HG03575 (cell line): ENCODE results near the gene NF2.
"Not testable (repeated sequence)": the region's sequence is repeated elsewhere in the genome, so short reads cannot be mapped to it uniquely, and the experiment has no call there.

Experiments
- ATAC-seq: cut with Tn5 transposase; IDR thresholded peaks from one replicate; pipeline ENCODE4 v1.9.1; 2021; ENCODE audit not compliant: unreplicated experiment, insufficient number of reproducible peaks, low FRiP score; ENCODE audit errors: extremely low read depth

The NF2 gene

DNA sequence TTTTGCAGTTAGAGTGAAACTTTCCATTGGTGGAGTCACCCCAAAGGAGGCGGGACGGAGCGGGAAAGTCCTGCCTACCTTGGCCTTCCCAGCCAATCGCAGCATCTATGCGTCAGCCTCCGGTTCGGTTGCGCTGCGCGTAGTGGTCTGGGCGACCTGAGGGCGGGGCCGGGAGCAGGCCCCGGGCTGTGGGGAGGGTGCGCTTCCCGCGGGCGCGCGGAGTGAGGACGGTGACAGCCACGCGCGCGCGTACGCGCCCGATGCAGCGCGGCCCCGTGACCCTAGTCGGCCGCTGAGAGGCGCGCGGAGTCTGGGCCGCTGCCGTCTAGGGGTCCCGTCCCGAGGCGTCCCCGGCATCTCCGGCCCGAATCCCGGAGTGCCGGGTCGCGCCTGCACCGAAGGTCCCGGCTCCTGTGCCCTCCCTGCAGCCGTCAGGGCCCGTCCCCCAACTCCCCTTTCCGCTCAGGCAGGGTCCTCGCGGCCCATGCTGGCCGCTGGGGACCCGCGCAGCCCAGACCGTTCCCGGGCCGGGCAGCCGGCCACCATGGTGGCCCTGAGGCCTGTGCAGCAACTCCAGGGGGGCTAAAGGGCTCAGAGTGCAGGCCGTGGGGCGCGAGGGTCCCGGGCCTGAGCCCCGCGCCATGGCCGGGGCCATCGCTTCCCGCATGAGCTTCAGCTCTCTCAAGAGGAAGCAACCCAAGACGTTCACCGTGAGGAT, at the start of gene NF2:
Gene NF2 (plus strand): TSS at position 276 of the 718 bp plus-strand sequence. CDS start 366 bp downstream, at position 642.
- ATAC-seq, result peak; percentile 89

GRCh38 chr22:29555065-29555644, 48.3 kb upstream of the NF2 start:
- ATAC-seq, result no peak

DNA sequence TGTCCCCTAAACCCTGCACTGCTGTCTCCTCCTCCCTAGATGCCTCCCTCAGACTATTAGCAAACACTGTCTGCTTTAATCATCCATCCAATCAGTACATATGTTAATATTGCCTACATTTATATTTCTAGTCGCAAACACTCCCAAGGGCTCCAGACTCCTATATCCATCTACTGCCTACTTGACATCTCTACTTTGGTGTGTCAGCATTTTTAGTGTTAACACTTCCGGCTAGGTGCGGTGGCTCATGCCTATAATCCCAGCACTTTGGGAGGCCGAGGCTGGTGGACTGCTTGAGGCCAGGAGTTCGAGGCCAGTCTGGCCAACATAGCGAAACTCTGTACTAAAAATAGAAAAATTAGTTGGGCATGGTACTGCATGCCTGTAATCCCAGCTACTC, 44.4 kb upstream of the NF2 start:
- no peak for ATAC-seq

GRCh38 chr22:29559853-29560252, 43.6 kb upstream of the NF2 start:
- no peak for ATAC-seq

DNA sequence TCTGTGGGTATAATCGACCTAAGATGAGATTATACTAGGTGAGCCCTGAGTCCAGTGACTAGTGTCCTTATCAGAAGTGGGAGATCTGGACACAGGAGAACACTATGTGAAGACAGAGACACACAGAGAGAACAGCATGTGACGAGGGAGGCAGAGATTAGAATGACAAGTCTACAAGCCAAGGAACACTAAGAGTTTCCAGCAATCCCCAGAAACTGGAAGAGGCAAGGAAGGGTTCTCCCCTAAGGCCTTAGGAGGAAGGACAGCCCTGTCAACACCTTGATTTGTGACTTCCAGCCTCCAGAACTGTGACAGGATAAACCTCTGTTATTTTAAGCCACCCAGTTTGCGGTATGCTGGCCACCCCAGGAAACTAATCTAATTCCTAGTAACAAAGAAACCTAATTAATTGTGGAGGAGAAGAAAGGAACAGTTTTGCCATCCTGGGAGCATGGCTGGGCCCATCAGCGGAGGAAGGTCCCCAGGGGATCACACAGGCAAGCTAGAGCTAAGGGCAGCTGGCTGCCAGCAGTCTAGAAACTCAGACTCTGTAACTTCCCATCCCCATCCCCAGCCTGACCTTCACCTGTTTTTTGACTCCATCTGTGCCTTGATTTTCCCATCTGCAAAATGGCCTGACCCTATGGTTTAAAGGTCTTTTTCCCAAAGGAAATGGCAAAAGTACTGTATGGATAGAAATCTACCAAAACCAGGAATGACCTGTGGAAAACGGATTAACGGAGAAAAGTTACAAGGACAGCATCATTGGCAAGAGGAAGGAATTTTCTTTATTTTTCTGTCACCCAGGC, 39.6 kb upstream of the NF2 start:
- no peak for ATAC-seq

GRCh38 chr22:29566513-29566912, 36.9 kb upstream of the NF2 start:
- not testable (repeated sequence) for ATAC-seq

DNA sequence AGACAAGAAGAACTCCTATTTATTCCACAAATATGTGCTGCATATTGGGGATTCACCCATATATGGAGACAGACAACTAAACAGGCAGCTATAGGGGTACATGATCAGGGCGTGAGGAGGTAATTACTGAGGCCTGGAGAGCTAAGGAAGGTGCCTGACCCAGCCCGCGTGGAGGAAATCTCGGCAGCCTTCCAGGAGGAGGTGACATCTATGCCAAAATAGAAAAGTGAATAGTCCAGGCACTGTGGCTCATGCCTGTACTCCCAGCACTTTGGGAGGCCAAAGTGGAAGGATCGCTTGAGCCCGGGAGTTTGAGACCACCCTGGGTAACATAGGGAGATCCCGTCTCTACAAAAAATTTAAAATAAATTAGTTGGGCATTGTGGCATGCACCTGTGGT, 36.1 kb upstream of the NF2 start:
- no peak for ATAC-seq

- ATAC-seq, result no peak
Measured at GRCh38 chr22:29569011-29569678, 34.3 kb upstream of the NF2 start.

DNA sequence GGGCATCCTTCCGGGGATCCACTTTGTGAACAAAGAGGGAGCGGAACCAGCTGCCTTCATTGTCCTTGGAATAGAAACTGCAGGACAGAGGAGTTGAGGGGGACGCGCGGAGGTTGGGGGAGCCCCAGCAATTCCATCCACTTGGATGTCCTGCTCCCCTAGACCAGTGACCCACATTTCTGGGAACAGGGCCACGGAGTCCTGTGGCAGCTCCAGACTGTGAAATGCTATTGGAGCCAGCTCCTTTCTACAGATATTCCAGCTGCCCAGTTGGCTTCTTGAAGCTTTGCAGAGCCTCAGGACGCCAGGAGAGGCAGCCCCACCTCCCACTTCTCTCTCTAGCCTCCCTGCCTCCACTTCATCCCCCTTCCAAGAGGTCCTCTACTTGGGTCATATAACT, 33.0 kb upstream of the NF2 start:
- ATAC-seq, result no peak

DNA sequence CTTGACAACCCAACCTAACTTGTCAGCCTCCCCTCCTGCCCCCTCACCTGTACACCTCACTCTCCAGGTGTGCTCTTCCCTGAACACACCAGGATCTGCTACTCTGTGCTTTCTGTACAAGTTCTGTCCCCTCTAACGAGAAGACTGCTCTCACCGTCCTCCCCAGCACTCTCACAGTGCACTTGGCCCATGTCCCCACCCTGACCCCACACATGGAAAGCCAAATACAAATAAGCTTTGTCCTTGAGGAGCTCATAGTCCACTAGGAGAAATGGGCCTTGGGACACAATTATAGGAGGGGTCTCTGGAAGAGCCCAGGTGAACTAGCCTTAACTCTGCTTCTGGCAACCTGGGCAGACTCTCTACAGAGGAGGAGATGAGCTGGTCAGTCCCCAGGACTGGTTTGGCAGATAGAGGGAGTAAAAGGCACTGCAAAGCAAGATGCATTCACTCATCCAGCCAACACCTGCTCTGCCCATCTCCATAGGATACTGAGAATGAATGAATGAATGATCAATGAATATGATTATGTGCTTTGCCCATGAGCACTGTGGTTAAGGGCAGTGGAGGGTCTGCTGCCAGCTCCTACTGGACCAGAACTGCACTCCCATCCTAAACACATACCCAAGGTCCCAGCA, 32.4 kb upstream of the NF2 start:
- no peak for ATAC-seq

DNA sequence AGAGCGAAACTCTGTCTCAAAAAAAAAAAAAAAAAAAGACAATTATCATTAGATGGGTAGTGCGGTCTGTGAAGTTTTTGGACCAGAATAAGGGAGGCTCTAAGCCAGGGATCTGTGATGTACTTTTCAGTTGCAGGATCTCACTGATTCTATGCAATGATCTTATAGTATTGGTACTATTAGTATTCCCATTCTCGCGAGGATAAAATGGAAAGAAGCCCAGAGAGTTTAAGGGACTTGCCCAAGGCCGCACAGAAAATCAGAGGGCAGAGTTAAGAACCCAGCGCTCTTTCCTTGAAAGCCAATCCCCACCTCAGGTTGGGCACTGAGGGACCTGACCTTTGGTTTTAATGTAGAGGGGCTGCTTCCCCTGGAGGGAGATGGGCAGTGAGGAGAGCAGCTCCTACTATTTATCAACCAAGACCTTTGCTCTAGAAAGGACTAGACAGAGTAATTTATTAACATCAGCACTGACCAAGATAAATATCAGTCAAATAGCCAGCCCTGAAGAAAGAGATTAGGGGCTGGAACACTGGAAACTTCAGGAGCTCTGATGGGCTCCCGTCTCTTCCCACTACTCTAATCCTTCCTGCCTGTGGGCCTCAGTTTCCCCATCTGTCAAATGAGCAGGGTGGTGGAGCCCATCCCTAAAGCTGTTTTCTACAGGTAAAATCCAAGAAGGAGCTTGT, 28.5 kb upstream of the NF2 start:
- no peak for ATAC-seq

GRCh38 chr22:29578462-29579200, 24.8 kb upstream of the NF2 start:
- ATAC-seq, result no peak

DNA sequence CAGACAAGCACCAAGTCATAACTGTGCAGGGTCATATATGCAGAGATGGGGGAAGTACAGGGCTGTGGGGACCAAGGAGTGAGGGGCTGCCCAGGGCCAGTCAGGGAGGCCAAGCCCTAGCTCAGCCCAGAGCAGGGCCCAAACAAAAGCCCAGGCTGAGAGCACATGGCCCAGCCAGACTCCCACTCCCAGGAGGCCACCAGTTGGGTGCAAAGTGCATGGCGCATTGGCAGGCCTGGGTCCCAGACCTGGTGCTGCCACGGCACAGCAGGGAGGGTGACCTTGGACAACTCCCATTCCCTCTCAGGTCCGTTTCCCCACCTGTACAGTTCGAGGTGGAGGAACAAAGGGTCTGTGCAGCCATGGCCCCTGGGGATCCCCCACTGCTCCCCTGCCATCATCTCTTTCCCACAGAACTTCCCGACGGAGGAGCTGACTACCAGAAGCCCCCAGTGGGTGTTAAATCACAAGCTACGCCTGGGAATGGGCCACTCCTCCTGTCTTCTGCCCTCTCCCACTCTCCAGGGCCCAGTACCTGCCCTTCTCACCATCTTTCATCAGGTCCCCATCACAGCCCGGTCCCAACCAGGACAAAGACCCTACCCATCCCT, 23.1 kb upstream of the NF2 start:
- ATAC-seq, result no peak

GRCh38 chr22:29581799-29582198, 21.6 kb upstream of the NF2 start:
- ATAC-seq, result no peak

DNA sequence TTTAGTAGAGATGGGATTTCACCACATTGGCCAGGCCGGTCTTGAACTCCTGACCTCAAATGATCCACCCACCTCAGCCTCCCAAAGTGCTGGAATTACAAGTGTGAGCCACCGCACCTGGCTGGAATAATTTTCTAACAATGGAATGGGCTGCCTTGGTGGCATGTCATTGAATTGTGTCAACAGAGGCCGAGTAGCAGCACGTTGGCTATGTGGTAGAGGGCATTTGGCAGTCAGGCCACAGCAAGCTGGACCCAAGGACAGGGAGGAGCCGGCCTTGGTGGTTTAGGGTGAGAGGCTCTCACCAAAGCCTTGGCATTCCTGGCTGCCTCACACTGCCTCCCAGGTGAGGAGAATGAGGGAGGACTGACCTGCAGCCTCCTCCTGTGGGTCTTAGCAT, 18.5 kb upstream of the NF2 start:
- ATAC-seq, result no peak

- not testable (repeated sequence) for ATAC-seq
Measured at GRCh38 chr22:29586193-29586705, 17.2 kb upstream of the NF2 start.

DNA sequence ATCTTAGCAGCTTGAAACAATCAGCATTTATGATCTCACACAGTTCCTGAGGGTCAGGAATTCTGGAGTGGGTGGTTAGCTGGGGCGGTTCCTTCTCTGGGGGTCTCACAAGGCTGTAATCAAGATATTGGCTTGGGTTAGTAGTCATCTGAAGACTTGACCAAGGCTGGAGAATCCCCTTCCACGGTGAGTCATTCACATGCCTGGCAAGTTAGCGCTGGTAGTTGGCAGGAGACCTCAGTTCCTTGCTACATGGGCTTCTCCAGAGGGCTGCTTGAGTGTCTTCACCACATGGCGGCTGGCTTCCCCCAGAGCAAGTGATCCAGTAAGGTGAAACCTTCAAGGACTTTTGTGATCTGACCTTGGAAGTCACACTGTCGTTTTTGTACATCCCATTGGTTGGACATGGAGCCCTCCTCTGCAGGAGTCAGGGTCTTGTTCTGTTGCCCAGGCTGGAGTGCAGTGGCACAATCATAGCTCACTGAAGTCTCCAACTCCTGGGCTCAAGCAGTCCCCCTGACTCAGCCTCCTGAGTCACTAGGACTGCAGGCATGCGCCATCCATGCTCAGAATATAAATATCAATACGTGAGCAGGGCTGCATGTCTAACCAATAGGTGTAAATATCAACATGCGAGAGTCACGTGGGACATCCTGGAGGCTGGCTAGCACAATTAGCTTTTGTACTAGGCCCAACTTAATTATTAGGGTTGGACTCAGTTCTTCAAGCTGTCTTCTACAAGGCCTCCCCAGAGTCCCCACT, 15.3 kb upstream of the NF2 start:
- ATAC-seq, result no peak
